ENCODE measurements around the gene NFATC3.

Gene NFATC3

GRCh38 chr16:68085259-68086071 lies at the start of gene NFATC3:
TSS of gene NFATC3 (plus strand) at chr16:68085370. CDS start at chr16:68085682, 312 bp downstream.
- DNase-seq (ENCODE audit: low read depth in 2 of 2) = peak; percentile 98 to 100

- DNase-seq (ENCODE audit: low read depth in 2 of 2) = no peak
Observed at GRCh38 chr16:68037841-68038597, 47.2 kb upstream of the NFATC3 start.

DNA sequence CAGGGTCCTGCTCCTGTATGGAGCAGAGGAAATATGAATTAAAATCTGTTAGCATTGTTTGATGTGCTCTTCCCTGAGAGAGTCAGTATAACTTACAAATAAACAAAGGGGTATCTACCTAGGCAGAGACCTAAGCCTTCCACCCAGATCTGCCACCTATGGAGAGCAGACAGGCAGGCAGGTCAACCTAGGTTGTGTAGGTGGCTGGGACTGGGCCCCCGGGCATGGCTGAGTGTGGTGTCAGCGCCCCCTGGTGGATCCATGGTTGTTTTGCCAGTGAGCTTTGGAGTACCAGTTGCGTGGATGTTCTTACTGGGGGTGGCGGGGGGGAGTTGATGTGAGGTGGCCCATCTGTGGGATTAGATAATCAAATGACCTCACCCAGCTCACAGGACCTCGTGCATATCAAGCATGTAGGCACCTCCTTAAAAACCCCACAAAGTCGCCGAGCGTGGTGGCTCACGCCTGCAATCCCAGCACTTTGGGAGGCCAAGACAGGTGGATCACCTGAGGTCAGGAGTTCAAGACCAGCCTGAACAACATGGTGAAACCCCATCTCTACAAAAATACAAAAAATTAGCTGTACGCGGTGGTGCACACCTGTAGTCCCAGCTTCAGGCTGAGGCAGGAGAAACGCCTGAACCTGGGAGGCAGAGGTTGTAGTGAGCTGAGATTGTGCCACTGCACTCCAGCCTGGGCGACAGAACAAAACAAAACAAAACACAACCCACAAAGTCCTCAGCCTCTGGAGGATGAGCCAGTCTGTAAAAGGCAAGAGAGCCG lies 44.5 kb upstream of the NFATC3 start:
- peak; percentile 61 to 80 for DNase-seq (ENCODE audit: low read depth in 2 of 2)

GRCh38 chr16:68041783-68042182 lies 43.4 kb upstream of the NFATC3 start:
- no peak for DNase-seq (ENCODE audit: low read depth in 2 of 2)

DNA sequence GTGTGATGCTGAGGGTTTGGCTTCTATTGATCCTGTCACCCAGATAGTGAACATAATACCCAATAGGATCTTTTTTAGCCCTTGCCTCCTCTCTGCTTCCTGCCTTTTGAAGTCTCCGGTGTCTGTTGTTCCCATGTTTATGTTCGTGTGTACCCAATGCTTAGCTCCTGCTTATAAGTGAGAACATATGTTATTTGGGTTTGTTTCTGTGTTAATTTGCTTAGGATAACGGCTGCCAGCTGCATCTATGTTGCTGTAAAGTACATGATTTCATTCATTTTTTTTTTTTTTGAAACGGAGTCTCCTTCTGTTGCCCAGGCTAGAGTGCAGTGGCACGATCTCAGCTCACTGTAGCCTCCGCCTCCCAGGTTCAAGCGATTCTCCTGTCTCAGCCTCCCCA lies 39.1 kb upstream of the NFATC3 start:
- DNase-seq (ENCODE audit: low read depth in 2 of 2) = no peak

- DNase-seq (ENCODE audit: low read depth in 2 of 2) = no peak
Observed at GRCh38 chr16:68047987-68048386, 37.2 kb upstream of the NFATC3 start.

- no peak for DNase-seq (ENCODE audit: low read depth in 2 of 2)
Observed at GRCh38 chr16:68049449-68049848, 35.7 kb upstream of the NFATC3 start.

- no peak for DNase-seq (ENCODE audit: low read depth in 2 of 2)
Observed at GRCh38 chr16:68055395-68055794, 29.8 kb upstream of the NFATC3 start.

DNA sequence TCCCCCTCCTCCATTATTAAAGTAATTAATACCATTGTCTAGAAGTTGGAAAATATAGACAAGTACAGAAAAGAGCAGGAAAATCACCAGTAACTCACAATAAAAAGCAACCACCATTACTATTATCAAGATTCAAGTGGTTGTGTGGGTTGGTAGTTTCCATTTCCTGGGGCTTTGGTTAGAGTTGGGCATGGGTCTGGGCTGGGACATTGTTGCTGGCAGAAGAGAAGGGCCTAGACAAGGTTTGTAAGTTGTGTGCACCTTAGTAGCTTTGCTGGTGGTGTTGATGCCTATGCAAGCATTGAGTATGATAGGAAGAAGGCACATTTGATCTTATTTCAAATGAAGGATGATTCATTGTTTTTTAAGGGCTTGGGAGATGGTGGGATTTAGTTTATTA lies 25.4 kb upstream of the NFATC3 start:
- DNase-seq (ENCODE audit: low read depth in 2 of 2) = no peak

- no peak for DNase-seq (ENCODE audit: low read depth in 2 of 2)
Observed at GRCh38 chr16:68061396-68061795, 23.8 kb upstream of the NFATC3 start.

- DNase-seq (ENCODE audit: low read depth in 2 of 2) = no peak
Observed at GRCh38 chr16:68062910-68063393, 22.2 kb upstream of the NFATC3 start.

DNA sequence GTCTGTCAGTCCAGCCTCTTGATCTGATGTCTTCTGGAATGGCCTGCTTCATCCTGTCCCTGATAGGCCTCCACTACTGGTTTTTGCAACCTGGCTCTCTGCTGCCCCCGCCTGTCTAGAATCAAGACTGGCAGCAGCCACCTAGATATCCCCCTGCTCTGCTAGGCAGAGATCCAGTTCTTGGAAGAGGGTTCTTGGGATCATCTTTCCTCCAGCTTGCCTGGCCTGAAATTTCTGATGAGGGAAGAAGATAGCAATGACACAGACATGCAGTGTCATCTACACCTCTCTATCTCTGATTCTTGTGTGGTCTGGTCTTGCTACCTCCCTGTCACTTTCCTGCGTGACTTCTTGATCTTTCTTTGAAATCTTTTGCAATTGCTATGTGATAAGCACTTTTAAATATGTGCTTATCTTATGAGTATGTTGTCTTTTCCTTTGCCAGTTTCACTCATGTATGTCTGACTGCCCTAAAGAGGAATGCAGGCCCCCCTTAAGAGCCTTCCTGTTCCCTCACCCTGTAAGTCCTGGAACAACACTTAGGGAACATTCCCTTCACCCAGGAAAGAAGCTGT lies 20.3 kb upstream of the NFATC3 start:
- peak; percentile 25 to 57 for DNase-seq (ENCODE audit: low read depth in 2 of 2)

- DNase-seq (ENCODE audit: low read depth in 2 of 2) = no peak
Observed at GRCh38 chr16:68065716-68066305, 19.4 kb upstream of the NFATC3 start.

- DNase-seq (ENCODE audit: low read depth in 2 of 2) = no peak
Observed at GRCh38 chr16:68066763-68067162, 18.4 kb upstream of the NFATC3 start.

- no peak for DNase-seq (ENCODE audit: low read depth in 2 of 2)
Observed at GRCh38 chr16:68068926-68069325, 16.2 kb upstream of the NFATC3 start.

DNA sequence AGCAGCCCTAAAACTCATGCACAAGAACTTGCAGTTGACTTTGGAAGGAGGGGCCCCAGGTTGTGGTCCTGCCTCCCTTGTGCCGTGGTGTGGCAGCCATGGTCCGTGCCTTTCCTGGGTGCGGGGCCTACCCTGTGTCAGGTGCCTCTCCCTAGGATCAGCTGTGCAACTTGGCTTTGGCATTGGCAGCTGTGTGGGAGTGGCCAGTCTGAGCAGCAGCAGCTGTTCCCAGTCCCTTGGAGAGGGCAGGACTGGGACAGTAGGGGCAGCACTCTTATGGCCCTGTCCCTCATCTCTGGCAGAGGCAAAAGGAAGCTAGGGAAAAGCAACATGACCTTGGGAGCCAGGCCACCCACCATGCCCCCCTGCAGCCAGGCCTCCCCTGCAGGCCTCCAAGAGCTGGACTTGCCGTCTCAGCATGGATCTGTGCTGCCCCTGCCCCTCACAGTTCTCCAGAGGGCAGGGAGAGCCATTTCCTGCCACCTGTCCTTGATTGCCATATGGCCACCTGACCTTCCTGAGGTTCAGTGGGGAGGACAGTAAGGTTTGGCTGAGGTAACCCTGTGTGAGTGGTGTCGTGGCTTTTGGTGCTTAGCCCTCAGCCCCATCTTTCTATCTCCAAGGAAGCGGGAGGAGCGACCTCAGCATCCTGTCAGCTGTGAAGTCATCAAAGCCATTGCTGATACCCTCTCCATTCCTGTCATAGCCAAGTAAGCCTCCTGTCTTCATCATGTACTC lies 15.5 kb upstream of the NFATC3 start:
- DNase-seq (ENCODE audit: low read depth in 2 of 2) = no peak

DNA sequence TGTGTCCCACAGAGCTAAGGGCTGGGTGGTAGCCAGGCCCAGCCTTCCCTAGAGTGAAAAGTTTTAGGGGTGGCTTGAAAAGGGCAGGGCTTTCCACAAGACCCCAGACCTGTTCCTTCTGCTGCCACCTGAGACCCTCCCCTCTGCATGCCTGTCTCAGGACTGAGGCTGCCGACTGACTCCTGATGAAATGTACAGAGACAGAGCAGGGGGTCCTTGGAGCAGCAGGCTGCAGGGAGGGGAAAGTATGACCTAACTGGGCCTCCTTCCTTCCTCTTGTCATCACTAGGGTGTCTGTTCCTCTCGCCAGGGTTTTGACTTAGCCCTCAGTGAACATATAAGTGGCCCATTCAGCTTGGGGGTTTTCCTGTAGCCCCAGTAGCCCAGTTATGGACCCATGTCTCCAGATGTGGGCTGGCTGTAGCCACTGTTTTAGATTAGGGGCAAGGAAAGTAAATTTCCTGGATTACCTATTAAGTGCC lies 14.9 kb upstream of the NFATC3 start:
- DNase-seq (ENCODE audit: low read depth in 2 of 2) = no peak

DNA sequence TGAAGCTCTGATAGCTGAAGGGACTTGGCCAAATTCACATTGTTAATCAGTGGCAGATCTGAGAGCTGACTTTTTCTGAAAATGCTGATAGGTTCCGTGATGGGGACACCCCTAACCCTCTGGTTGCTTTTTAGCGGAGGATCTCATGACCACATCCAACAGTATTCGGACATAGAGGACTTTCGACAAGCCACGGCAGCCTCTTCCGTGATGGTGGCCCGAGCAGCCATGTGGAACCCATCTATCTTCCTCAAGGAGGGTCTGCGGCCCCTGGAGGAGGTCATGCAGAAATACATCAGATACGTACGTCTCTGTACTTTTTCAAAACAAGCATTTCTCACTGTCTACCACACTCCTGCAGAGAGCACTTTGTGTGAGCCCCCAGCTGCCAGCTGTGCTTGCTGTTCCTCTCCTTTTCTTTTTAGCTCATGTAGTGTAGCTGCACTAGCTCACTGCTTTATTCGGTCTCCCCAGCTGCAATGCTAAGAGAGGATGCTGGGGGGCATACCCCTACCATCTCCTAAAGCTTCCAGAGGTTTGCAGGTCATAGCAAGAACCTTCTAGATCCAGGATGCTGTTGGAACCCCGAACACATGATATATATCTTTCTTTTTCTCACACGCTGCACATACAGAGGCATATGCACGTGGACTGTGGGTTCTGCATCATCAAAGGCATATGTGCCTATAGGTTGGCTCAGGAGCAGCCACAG lies 14.2 kb upstream of the NFATC3 start:
- DNase-seq (ENCODE audit: low read depth in 2 of 2) = no peak

DNA sequence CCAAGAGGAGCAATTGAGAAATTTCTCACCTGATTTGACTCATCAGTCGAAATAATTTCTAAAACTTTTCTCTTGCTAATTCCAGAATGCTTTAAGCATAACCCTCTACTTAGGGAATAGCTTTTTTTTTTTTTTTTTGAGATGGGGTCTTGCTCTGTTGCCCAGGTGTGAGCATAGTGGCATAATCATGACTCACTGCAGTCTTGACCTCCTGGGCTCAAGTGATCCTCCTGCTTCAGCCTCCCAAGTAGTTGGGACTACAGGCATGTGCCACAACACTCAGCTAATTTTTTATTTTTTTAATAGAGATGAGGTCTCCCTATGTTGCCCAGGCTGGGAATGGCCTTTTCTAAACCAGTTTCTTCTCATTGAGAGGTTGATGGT lies 13.7 kb upstream of the NFATC3 start:
- DNase-seq (ENCODE audit: low read depth in 2 of 2) = no peak

Measured in stimulated activated CD8-positive, alpha-beta memory T cell treated with anti-CD3 and anti-CD28 coated beads, Interleukin-15, amount 100 ng/mL, for 4 hours (primary cell).